ENCODE results near the gene MMP25. TPM values are rescaled to one million over a fixed set of nuclear protein-coding genes. Genes with fewer than 3 reads are reported as not detected.
"Not testable (repeated sequence)": the region's sequence is repeated elsewhere in the genome, so short reads cannot be mapped to it uniquely, and the experiment has no call there.

MMP25 gene
- total RNA-seq, 4 donors from 2014 or later, result 0.30 to 0.81 (median 0.49) TPM; not detected in 1

DNA sequence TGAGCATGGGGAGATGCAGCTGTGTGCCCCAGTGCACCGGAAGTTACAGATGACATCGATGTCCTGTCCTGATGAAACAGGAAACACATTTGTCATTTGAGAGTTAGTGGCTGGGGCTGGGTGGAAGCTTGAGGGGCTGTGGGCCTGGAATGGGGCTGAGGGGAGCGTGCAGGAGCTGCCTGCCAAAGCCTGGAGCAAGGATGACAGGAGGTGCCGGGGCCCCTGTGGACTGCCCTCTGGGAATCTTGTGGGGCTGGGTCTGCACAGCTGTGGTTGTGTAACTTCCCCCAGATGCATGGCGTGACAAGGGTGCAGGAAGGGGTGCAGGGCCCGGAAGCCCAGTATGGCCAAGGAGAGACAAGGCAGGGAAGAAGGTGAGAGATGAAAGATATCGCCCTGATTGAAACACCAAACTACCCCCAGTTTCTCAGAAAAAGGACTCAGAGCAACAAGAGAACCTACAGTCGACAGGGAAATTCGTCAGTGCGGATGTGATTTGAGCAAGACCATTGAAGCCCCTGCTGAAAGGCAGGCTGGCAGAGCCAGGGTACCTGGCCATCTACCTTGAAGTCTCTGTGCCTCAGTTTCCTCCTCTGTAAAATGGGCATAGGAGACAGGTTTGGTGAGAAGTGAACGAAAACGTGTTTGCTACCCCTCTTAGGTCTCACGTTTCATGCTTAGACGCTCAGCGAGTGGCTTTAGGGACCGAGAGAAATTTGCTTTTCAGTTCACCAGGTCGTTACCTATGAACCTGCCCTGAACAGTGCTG lies 8.8 kb downstream of the MMP25 start:
- WGBS, 2 donors, result 81 to 83% methylated on average over 17 of the region's 17 CpGs
- DNase-seq (ENCODE audit: low spot score in 2 of 2), result no peak
- no peak overlapping the region for H3K4me3 ChIP-seq (ENCODE audit: low read depth, poor library complexity, severe bottlenecking)
- TF ChIP-seq POLR2A (IDR thresholded peaks at IDR 0.05), result no peak
- TF ChIP-seq, protein P1, sequence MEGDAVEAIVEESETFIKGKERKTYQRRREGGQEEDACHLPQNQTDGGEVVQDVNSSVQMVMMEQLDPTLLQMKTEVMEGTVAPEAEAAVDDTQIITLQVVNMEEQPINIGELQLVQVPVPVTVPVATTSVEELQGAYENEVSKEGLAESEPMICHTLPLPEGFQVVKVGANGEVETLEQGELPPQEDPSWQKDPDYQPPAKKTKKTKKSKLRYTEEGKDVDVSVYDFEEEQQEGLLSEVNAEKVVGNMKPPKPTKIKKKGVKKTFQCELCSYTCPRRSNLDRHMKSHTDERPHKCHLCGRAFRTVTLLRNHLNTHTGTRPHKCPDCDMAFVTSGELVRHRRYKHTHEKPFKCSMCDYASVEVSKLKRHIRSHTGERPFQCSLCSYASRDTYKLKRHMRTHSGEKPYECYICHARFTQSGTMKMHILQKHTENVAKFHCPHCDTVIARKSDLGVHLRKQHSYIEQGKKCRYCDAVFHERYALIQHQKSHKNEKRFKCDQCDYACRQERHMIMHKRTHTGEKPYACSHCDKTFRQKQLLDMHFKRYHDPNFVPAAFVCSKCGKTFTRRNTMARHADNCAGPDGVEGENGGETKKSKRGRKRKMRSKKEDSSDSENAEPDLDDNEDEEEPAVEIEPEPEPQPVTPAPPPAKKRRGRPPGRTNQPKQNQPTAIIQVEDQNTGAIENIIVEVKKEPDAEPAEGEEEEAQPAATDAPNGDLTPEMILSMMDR (IDR thresholded peaks at IDR 0.05), result no peak
- intact Hi-C loops (cut with DNase I; ENCODE audit: low total_unique reads), result no loop called here

DNA sequence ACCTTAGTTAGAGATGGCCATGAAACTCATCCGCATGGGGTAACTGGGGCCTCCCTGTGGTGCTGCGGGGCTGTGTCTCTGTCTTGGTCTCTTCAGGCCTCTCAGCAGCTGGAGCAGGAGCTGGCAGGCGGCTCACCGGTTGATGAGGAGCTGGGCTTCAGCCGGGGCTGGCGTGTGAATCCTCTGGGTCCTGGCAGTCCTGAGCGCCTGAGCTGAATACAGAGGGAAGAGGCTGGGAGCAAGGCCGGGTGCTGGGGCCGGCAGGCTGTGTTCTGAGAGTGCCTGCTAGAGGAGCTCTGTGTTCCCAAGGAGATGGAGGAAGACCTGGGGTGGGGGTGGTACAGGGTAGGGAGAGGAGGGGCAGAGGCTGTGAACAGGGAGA lies 9.4 kb downstream of the MMP25 start:
- 58 to 70% methylated on average over 9 of the region's 9 CpGs for WGBS, 2 donors
- H3K4me3 ChIP-seq (ENCODE audit: low read depth, poor library complexity, severe bottlenecking); intact Hi-C loops (cut with DNase I; ENCODE audit: low total_unique reads): not testable (repeated sequence)

DNA sequence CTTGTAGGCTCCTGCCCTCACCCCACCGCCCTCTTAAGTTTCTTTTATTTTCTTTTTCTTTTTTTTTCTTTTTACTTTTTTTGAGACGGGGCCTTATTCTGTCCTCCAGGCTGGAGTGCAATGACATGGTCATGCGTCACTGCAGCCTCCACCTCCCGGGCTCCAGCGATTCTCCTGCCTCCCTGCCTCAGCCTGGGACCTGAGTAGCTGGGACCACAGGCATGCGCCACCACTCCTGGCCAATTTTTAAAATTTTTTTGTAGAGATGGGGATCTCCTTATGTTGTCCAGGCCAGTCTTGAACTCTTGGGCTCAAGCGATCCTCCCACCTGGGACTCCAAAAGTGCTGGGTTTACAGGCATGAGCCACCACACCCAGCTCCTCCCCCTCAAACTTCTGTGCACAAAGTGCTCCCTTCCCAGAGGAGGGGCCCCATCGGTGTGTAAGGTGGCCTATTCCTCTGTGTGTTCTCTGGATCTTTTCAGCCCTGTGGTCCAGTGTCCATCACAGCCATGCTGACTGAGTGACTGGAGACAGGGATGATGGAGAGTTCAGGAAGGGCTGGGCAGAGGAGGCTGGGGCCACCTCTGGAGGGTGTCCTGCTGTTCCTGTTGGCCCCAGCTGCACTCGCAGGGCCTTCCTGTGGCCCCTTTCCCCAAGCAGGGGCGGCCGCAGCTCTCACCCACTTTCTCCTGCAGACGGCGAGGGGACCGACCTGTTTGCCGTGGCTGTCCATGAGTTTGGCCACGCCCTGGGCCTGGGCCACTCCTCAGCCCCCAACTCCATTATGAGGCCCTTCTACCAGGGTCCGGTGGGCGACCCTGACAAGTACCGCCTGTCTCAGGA lies 10.2 kb downstream of the MMP25 start:
- WGBS, 2 donors, result 83 to 86% methylated on average over 19 of the region's 19 CpGs
- intact Hi-C loops (cut with DNase I; ENCODE audit: low total_unique reads), result no loop called here

More for the DNA sequence above, 9.4 kb downstream of the MMP25 start:
- not testable (repeated sequence) for DNase-seq (ENCODE audit: low spot score in 2 of 2)

DNA sequence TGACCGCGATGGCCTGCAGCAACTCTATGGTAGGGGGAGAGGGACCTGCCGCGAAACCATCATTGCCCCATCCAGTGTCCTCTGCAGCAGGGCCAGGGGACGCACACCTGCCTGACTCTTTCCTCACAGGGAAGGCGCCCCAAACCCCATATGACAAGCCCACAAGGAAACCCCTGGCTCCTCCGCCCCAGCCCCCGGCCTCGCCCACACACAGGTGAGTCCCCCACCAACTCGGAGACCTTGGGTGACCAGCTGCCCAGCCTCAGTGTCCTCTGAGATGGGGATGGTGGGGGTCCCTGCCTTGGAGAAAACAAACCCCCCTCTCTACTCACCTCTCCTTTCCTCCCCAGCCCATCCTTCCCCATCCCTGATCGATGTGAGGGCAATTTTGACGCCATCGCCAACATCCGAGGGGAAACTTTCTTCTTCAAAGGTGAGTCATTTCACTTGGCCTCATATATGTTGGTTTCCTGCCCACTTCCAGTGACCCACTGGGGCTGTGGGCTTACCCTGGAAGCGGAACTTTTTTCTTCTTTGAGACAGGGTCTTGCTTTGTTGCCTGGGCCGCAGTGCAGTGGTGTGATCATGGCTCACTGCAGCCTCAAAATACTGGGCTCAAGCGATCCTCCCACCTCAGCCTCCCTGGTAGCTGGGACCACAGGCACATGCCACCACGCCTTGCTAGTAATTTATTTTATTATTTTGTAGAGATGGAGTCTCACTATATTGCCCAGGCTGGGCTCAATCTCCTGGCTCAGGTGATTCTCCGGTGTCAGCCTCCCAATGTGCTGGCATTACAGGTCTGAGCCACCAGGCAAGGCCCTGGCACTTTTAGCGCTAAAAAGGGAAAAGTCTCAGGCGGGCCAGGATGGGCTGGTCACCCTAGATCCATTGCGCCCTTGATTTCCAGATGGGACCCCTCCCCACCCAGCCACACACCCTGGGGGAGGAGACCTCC lies 11.1 kb downstream of the MMP25 start:
- TF ChIP-seq, protein P1 (IDR thresholded peaks at IDR 0.05), result no peak
- TF ChIP-seq POLR2A (IDR thresholded peaks at IDR 0.05), result no peak
- intact Hi-C loops (cut with DNase I; ENCODE audit: low total_unique reads), result no loop called here
- H3K4me3 ChIP-seq (ENCODE audit: low read depth, poor library complexity, severe bottlenecking), result no peak overlapping the region
- 88 to 93% methylated on average over 19 to 22 of the region's 22 CpGs for WGBS, 2 donors
- no peak for DNase-seq (ENCODE audit: low spot score in 2 of 2)

More for the DNA sequence above, 10.2 kb downstream of the MMP25 start:
- DNase-seq (ENCODE audit: low spot score in 2 of 2), result no peak
- TF ChIP-seq POLR2A (IDR thresholded peaks at IDR 0.05), result no peak
- TF ChIP-seq, protein P1 (IDR thresholded peaks at IDR 0.05), result no peak
- no peak overlapping the region for H3K4me3 ChIP-seq (ENCODE audit: low read depth, poor library complexity, severe bottlenecking)

DNA sequence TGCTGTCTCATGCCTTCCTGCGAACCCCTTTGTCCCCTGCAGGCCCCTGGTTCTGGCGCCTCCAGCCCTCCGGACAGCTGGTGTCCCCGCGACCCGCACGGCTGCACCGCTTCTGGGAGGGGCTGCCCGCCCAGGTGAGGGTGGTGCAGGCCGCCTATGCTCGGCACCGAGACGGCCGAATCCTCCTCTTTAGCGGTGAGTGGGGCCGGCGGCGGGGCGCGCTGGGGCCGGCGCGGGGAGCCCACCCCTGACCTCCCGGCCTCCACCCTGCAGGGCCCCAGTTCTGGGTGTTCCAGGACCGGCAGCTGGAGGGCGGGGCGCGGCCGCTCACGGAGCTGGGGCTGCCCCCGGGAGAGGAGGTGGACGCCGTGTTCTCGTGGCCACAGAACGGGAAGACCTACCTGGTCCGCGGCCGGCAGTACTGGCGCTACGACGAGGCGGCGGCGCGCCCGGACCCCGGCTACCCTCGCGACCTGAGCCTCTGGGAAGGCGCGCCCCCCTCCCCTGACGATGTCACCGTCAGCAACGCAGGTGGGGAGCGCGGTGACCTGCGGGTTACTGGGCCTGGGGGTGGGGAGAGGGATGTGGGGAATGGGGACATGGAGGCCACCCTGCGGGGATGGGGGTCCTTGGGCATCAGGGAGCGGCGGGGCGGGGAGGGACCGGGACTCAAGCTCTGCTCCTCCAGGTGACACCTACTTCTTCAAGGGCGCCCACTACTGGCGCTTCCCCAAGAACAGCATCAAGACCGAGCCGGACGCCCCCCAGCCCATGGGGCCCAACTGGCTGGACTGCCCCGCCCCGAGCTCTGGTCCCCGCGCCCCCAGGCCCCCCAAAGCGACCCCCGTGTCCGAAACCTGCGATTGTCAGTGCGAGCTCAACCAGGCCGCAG lies 12.0 kb downstream of the MMP25 start:
- WGBS, 2 donors, result 9 to 43% methylated on average over 2 to 31 of the region's 77 CpGs
- TF ChIP-seq, protein P1 (IDR thresholded peaks at IDR 0.05), result no peak
- no peak for TF ChIP-seq POLR2A (IDR thresholded peaks at IDR 0.05)
- no peak for DNase-seq (ENCODE audit: low spot score in 2 of 2)
- H3K4me3 ChIP-seq (ENCODE audit: low read depth, poor library complexity, severe bottlenecking), result peak overlapping the region; percentile 50
- intact Hi-C loops (cut with DNase I; ENCODE audit: low total_unique reads), result no loop called here

All from lower leg skin (tissue), 4 donors.